Anterior cingulate cortex (tissue), 58 donors: ENCODE measurements around the gene USP49.
"Not testable (repeated sequence)": the region's sequence is repeated elsewhere in the genome, so short reads cannot be mapped to it uniquely, and the experiment has no call there.

Experiments
- DNase-seq, 58 donors: peaks; one replicate each; lab custom pipeline; 2025; lab: John Stamatoyannopoulos, UW

Gene USP49

GRCh38 chr6:41895300-41896233 lies at the start of gene USP49:
USP49 (minus strand) TSS chr6:41895375; CDS start chr6:41806983, 88,392 bp downstream.
- DNase-seq: peak; percentile 26 to 92 (median 84)

GRCh38 chr6:41943456-41943855 lies 48.3 kb upstream of the USP49 start:
- DNase-seq: no peak

- DNase-seq: not testable (repeated sequence)
Observed at GRCh38 chr6:41942882-41943281, 47.7 kb upstream of the USP49 start.

- DNase-seq: peak in 1 of 58 donors; percentile 45
Observed at GRCh38 chr6:41942067-41942851, 47.1 kb upstream of the USP49 start.

GRCh38 chr6:41941280-41942066 lies 46.3 kb upstream of the USP49 start, which contains the start of gene CCND3:
CCND3 (minus strand) TSS chr6:41941808; CDS start chr6:41941649, 159 bp downstream.
- peak; percentile 38 to 94 (median 84) for DNase-seq

GRCh38 chr6:41940759-41941279 lies 45.6 kb upstream of the USP49 start:
- peak in 50 of 58 donors; percentile 7 to 68 (median 42) for DNase-seq

GRCh38 chr6:41939848-41940758 lies 44.9 kb upstream of the USP49 start:
- DNase-seq: peak in 2 of 58 donors; percentile 34 to 40

GRCh38 chr6:41939176-41939847 lies 44.1 kb upstream of the USP49 start:
- peak in 48 of 58 donors; percentile 2 to 69 (median 30) for DNase-seq

- DNase-seq: no peak
Observed at GRCh38 chr6:41938590-41939175, 43.5 kb upstream of the USP49 start.

- no peak for DNase-seq
Observed at GRCh38 chr6:41937861-41938574, 42.8 kb upstream of the USP49 start.

- DNase-seq: no peak
Observed at GRCh38 chr6:41937472-41937860, 42.3 kb upstream of the USP49 start.

GRCh38 chr6:41936073-41936837 lies 41.1 kb upstream of the USP49 start:
- DNase-seq: peak in 56 of 58 donors; percentile 7 to 89 (median 68)

- DNase-seq: no peak
Observed at GRCh38 chr6:41935685-41936072, 40.5 kb upstream of the USP49 start.

GRCh38 chr6:41935193-41935574 lies 40.0 kb upstream of the USP49 start:
- DNase-seq: no peak

- no peak for DNase-seq
Observed at GRCh38 chr6:41934278-41935192, 39.4 kb upstream of the USP49 start.
